GM19467 (cell line): Measurements from ENCODE around the gene KCNK5.

Experiments used
- ATAC-seq: cut with Tn5 transposase; IDR thresholded peaks from one replicate; pipeline ENCODE4 v1.9.1; 2021; ENCODE audit warnings: mild to moderate bottlenecking, moderate library complexity; ENCODE audit not compliant: unreplicated experiment

KCNK5 gene

DNA sequence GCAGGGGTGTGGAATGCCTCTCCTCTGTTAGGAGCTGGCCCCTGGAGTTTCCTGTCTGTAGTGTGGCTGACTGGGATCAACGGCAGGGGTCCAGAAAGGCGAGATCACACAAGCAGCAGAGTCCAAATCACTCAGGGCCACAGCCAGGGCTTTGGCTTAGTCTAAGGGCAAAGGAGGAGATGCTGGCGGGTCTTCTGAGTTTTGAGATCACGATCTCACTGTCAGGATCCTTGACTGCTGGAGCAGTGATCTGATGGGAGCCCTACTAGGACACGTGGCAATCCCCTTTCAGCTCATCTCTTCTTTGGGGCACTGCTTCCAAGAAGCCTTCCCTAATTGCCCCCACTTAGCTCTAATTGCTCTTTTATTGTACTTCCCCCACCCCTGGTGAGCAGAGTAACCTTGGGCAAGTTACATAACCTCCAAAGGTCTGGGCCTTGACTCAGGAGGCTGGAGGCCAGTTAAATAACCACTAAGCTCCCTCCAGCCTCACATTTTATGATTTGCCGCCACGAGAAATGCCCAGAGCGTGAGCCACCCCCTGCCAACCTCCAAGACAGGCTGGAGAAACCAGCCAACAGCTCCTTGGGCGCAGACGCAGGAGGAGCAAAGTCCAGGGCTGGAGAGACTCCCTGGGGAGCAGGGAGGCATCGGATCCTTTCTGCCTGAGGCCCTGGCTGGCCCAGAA is 12.0 kb downstream of the KCNK5 start:
- ATAC-seq = no peak

DNA sequence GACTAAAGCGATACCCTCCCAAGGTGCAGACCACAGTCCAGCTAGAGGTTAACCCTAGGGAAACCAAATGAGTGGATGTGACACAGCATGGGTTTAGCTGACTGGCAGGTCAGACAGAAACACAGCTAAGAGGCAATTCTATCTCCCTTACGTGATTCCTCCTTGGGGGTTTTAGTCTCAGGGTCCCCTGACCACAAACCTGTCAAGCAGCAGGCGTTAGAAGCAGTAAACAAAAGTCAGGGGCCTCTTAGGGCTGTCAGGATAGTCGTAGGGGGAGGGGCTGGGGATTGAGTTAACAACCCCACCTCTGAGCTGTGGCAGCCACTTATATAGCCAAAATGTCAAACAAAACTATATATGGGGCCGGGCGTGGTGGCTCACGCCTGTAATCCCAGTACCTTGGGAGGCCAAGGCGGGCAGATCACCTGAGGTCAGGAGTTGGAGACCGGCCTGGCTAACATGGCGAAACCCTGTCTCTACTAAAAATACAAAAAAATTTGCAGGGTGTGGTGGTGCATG is 13.6 kb downstream of the KCNK5 start:
- ATAC-seq = no peak

DNA sequence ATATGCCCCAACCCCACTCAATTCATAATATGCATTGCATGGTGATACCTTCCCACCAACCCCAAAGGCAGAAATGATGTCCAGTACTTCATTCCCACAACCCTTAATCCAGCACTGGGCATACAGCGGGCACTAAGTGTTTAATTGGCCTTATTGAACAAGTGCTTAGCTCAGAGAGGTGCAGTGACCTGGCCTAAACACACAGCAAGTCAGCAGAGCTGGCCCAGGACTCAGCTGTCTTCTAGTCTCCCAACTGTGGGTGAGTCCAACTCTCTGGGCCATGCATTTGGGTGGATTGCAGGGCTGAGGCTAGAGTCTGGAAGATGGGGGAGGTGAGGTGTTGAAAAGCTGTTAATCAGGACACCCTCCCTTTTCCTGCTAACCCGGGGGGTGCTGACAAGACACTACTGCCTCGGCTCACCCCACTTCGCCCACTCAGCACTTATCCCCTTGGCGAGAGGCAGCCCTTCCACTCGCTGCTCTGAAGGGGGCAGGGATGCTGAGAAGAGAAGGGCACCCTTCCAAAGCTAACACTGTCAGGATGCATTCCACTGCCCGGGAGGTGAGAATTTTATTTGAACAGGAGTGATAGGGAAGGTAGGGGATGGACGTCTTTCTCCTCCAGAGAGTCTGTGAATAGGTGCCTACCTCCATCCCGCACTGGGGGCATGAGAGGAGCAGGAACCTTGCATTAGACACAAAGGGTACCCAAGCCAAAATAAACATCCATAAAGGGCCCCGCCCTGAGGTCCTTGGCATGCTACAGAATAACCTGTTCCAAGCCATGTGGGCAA is 14.2 kb downstream of the KCNK5 start:
- no peak for ATAC-seq

DNA sequence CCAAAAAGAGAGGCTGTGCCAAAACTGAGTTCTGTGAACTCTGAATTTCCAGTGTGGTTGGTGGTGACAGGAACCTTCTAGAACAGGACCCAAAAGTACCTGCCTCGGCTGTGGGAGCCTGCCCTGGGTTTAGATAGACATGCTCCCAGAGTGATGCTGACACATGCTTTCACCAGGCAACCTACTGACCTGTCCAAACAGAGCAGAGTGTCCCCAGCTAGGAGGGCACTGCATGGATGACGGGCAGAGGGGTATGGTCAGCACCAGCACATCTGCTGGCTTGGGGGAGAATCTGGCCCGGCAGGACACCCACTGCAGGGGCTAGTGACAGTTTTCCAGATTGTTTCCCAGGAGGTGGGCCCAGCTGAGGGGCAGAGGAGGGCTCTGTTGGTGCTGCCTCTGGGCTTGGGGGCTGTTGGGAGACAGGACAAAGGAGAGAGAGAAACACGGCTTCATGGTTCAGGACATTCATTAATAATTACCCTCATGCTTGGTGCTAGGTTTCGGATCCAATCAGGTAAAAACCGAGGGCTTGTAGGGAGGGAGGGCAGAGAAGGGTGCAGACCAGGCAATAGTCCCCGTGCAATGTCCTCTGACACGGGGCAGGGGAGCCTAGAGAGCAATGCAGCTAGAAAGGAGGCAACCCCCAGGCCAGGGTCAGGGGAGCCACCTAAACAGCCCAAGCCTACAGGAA is 15.0 kb downstream of the KCNK5 start:
- no peak for ATAC-seq

DNA sequence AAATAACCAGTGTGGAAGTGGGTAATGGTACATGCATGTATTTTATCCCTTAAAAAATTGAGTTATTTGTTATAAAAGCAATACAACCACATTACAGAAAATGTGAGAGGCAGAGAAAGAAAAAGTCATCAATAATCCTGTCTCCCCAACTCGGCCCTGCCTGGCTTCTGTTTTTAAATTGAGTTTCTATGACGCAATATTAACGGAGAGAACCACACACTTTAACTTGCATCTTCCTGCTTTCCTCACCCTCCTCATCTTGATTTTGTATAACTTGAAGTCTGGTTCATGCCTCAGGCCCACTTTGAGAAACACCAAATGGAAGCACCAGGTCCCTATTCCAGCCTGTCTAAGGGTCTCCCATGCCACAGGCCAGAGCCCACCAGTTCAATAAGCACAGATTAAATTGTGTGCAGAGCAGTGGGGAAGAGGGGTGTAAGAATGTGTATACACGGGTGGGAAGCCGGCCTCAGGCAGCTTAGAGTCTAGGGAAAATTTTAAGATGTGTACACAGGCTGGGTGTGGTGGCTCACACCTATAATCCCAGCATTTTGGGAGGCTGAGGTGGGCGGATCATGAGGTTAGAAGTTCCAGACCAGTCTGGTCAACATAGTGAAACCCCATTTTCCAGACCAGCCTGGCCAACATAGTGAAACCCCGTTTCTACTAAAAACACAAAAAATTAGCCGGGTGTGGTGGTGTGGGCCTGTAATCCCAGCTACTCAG is 15.9 kb downstream of the KCNK5 start:
- no peak for ATAC-seq

DNA sequence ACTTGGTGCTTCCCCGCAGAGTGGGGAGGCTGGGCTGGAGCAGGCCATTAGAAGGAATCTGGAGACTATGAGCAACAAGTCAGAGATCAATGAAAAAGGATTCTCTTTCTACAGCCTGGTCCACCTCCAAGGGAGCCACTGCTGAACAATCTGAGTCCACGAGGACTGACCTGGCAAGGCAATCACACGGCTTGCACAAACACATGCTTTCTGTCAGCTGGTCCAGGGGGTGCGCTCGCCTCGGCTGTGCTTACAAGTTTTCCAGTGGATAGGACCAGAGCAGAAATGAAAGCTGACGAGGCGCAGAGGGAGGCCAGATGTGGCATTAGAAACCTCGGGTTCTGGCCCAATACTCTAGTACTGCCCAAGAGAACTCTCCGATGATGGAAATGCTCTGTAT is 18.1 kb downstream of the KCNK5 start:
- ATAC-seq = no peak

DNA sequence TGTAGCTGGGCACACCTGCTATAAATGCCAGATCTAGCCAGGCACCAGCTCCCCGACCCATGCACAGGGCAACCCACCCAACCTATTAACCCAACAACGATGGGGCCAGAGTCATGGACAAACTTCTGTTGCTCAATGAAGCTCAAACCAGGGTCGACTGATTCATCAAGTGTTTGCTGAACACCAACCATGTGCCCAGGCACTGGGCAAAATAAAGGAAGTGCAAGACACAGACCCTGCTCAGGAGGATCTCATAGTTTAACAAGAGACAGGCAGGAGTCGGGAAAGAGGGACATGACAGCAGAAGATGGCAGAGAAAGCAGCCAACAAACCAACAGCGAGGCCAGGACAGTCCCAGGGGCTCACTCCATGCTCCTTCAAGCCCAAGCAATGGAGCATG is 18.8 kb downstream of the KCNK5 start:
- no peak for ATAC-seq

DNA sequence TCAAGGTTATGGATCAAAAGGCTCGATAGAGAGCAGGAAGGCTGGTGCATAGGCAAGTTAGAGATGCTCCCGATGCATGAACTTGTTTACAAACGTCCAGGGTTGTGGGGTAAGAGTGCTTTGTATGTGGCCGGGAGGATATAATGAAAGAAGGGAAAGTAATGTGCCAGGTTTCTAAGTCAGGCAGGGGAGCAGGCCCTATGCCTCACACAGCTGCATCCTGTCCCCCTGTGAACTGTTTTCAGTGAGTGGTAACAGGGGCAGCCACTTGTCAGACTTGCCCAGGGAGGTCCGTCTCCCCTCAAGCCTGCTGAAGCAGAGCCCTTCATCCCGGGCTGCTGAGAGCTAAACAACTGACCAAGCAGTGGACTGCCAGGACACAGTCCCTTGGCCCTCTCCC is 19.4 kb downstream of the KCNK5 start:
- no peak for ATAC-seq

DNA sequence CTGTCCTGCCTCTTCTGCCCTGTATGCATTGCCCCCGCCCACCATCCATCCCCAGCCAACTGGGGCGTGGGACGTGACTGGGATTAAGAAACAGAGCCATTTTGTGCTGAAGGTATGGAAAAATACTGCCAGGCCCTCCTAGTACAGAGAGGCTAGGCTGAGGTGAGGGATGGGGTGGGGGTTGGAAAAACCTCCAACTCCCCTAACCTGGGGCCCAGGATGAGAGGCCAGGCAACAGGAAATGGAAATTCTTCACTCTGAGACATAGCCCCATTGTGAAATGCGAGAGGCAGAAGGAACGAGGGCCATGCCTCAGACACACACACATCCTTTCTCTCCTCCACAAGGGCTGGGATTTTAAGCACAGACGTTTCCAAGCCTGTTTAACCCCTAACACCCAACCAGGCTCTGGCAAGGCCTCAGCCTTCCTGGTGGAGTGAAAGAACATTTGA is 19.9 kb downstream of the KCNK5 start:
- ATAC-seq = no peak

DNA sequence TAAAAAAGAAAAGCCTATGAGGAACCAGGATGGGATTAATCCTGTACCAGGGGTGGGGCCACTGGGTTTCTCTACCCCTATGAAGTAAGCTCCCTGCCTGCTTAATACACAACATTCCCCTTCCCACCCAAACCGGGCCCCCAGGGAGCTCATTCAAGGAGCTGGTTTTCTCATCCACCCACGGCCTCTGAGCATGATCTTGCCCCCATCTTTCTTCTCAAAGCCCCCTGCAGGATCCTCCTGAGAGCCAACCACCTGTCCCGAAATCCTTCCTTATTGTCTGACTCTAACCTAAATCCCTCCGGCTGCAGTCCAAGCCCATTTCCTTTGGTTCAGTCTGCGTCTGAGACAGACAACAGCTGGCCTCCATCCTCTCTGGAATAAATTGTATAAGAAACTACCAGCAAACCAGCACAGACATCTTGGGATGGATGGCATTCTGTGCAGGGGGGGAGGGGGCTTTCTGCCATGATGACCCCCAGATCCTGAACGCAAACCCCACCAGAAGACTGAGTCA is 21.0 kb downstream of the KCNK5 start:
- ATAC-seq = no peak

DNA sequence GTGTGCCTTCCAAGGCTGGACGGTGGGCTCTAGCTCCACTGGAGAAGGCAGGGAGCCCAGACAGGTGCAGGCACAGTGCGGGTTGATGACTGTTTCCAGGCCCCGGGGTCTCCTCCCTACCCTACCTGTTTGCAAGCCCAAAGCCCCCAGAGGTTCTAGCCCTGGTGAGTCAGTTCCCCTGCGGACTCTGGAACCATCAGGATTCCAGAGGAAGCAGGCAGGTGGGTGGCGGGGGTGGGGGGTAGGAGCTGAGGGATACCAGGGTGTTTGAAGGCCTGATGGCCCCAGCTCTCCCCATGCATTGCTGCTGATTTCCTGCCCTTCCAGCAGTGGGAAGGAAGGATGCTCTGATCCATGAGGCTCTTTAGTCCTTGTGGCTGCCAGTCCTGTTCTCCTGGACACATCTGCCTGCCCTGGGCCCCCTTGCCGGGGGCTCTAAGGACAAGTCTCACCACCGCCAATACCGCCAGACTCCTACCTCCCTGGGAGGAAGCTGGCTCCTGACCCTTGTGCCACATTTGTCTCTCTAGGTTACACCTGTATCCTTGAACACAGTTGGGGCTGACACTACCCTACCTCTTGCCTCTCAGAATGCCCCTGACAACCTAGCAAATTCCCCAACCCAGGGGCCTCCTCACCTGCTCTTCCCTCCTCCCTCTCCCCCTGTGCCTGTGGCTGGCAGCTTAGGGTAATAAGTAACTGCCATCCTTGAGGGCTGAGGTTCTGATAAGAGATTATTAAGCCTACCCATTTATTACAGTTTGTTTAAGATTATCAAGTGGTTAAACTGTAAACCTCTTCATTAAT is 21.7 kb downstream of the KCNK5 start:
- ATAC-seq = no peak

DNA sequence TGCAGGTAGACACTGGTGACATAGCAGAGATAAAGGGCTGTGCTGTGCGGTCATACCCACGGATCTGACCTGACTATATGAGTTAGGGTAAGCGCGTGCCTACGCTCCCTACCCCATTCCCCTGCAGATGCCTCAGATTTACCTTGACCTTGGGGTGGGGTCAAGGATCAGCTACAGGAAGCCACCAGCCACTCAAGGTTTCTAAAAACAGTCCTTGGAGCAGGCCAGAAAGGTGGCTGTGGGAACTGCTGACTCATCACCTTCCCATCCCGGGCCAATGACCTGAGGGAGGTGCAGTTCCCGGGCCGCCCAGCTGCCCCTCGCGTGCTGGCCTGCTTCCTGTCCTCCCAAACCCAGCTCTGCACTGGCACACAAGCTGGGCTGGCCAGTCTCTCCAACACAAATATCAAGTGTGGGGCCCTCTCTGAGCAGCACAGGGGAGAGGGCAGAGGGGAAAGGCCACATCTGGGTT is 23.0 kb downstream of the KCNK5 start:
- no peak for ATAC-seq

DNA sequence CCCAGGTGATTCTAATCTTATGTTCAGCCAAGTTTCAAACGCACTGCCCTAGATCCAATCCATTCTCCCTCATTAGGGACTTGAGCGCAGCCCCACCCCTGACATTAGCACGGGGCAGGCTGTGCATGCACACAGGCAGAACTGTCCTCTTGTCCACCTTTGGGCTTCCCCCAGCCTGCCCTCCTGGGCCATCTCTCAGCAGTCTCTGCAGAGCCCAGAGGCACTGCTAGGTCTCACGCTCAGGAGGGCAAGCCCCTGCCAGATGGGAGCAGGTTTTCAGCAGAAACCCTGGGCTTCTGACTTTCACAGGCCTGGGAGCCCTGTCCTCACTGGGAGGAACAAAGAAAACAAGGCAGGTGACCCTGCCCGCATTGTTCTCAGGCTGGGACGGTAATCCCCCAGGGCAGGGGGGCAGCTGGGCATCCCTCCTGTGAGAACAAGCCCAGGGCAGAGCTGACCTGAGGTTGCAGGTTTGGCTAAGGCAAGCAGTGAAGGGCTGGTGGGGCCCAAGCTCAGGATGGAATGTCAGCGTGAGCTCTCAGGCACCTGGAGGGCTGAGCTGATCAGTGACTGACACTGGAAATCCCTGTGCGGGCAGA is 24.5 kb downstream of the KCNK5 start:
- ATAC-seq = no peak

DNA sequence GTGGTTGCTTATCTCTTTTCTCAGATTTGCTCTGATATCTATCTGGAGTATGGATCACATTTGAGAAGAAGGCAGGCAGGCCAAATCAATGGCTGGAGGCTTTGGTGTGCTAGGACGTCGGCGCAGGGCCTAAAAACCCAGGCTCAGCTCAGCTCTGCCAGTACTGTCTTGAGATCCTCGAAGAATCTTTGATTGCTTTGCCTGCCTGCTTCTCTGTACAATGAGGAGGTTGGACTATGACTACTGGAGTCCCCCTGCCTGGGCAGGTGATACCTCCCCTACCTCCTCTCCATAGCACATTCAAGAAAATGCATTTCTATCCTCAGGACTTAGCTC is 25.1 kb downstream of the KCNK5 start:
- no peak for ATAC-seq

DNA sequence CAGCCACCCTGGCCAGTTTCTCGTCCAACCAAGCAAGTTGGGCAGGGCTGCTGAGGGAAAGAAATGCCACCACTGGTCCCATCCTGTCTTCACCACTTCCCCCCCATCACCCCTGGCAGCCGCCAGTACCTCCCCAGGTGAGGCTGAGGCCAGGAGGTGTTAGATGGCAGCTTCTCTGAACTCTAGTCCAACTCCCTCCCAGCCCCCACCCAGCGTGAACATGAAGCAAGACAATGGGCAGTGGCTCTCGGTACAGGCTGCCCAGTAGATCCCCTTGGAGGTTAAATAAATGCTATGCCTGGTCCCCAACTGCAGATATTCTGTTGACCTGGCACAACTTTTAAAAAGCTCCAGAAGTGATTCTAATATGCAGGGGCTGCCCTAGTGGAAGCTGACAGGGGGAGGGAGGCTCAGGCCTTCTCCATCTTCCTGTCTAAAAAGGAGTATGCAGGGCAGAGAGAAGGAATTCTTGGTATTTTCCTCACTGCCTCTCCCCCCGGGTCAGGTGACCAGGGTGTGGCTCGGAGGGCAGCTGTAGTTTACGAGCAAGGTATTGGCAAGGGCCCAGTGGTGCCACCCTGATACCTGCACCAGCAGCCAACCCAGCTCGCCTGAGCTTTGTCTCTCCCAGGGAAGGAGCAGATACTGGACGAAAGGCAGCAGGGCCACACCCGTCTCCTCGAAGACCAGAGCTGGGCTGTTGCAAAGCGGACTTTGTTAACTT is 25.7 kb downstream of the KCNK5 start:
- no peak for ATAC-seq

DNA sequence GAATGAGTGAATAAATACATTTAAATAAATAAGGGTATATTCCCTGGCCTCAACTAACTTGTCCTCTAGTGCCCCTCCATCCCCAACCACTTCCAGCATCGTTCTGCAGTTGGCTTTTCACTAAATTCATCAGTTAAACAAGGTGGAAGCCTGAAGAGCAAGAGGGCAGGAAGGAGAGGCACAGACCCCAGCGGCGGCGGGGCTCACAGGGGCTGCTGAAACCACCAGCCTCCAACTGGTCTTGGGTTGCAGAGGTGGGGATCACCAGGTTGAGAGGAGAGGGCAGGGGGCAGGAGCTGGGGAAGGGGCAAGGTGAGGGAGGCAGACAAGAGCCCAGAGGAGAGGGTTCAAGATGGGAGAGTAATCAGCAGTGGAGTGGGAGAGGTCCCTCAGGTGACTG is 27.1 kb downstream of the KCNK5 start:
- no peak for ATAC-seq

DNA sequence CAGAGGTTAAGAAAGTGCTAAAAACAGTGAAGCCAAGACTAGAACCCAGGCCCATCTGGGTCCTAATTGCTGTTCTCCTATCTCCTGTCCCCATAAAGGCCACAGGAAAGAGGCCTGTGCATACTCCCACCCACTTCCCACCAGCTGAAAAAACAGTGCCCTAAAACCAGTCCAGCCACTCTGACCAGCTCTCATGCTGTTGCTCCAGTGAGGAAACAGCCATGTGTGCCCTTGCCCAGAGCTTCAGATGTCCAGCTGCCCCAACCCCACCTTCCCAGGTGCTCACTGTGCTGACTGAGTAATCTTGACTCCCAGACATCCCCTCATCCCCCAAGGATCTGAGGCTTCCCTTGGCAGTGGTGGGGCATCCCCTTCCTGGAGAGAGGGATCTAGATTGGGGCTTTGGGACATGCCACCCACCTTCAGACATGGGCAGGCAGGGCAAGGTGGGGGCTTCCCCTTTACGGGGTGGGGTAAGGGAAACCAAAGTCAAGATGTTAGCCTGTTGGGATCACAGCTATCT is 28.7 kb downstream of the KCNK5 start:
- no peak for ATAC-seq

DNA sequence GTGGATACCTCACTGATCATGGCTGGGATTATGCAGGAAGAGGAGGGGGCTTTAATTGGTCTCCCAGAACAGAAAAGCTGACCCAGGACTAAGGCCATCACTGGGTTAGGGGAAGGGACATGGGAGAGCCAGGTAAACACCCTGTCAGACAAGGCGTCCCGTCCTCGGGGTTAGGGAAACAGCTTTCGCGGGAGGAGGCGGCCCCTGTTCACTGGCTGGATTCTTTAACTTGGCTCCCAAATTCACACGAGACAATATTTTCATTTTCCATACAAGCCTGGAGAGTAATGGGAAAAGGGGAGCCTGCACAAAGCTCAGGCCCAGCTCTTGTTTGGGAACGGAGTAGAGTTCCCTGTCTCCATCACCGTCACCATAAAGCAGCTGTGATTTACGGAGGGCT is 29.3 kb downstream of the KCNK5 start:
- no peak for ATAC-seq
